K562 (cell line): ENCODE measurements around the gene SERHL2. TPM values are rescaled to one million over a fixed set of nuclear protein-coding genes. Genes with fewer than 3 reads are reported as not detected.
A peak's percentile ranks its signal among the peaks of the same experiment; 100 is the strongest.

ENCODE experiments used
- CBFA2T3 ChIP-seq: fragments of 450-650 bp; IDR thresholded peaks from 2 replicates; pipeline ENCODE4 v1.6.1; 2017
- CXXC5 ChIP-seq: fragments of 250-450 bp; sonication (Bioruptor Pico); IDR thresholded peaks from 2 replicates; pipeline ENCODE4 v1.8.0; 2022; ENCODE audit warnings: inconsistent platforms, mild to moderate bottlenecking, moderate library complexity
- EGR1 ChIP-seq: fragments of 450-650 bp; conservative IDR thresholded peaks from 2 replicates; pipeline ENCODE4 v1.6.1; 2017; ENCODE audit warnings: mild to moderate bottlenecking
- FOXP1 ChIP-seq: sonication (generic); formaldehyde crosslinking; IDR thresholded peaks from 2 replicates; pipeline ENCODE4 v1.8.0; 2022; ENCODE audit warnings: mild to moderate bottlenecking, missing genetic modification reagents
- GABPB1 ChIP-seq: sonication (generic); formaldehyde crosslinking; IDR thresholded peaks from 2 replicates; pipeline ENCODE4 v1.8.0; 2022; ENCODE audit warnings: mild to moderate bottlenecking, missing genetic modification reagents
- HDAC2 ChIP-seq: fragments of 450-650 bp; IDR thresholded peaks from 2 replicates; pipeline ENCODE4 v1.6.1; 2016; ENCODE audit warnings: mild to moderate bottlenecking
- NR2C2 ChIP-seq, 2 experiments: fragments of 200-800 bp in 1 of 2; sonication (Bioruptor generic) in 1 of 2; sonication (generic) in 1 of 2; formaldehyde crosslinking in 1 of 2; IDR thresholded peaks; 2 replicates each; pipeline versions ENCODE4 v1.6.1 to v1.8.0; 2016 to 2022; ENCODE audit warnings: mild to moderate bottlenecking in 1 of 2, missing compliant biosample characterization in 1 of 2, missing genetic modification characterization in 1 of 2, missing genetic modification reagents in 1 of 2
- NR4A1 ChIP-seq, 2 experiments: fragments of 250-450 bp in 1 of 2; fragments of 450-650 bp in 1 of 2; sonication (Bioruptor Pico) in 1 of 2; IDR thresholded peaks; 2 replicates each; pipeline versions ENCODE4 v1.4.0 to v1.6.1; 2016 to 2020; ENCODE audit warnings: mild to moderate bottlenecking in 2 of 2, missing compliant biosample characterization in 1 of 2, missing genetic modification characterization in 1 of 2, moderate library complexity in 1 of 2
- PML ChIP-seq: IDR thresholded peaks from 2 replicates; pipeline ENCODE4 v1.6.1; 2012; ENCODE audit warnings: low read length, inconsistent platforms
- POLR2A ChIP-seq: fragments of 450-650 bp; conservative IDR thresholded peaks from 2 replicates; pipeline ENCODE4 v1.6.1; 2016
- POLR2G ChIP-seq: fragments of 200-400 bp; formaldehyde crosslinking; IDR thresholded peaks from 2 replicates; pipeline ENCODE4 v1.6.1; 2017; ENCODE audit warnings: low read depth, mild to moderate bottlenecking, antibody characterized with exemption, low read length, moderate library complexity
- SAFB ChIP-seq: fragments of 200-400 bp; formaldehyde crosslinking; IDR thresholded peaks from 2 replicates; pipeline ENCODE4 v1.6.1; 2017; ENCODE audit warnings: low read depth, low read length, borderline replicate concordance
- SIN3B ChIP-seq: fragments of 450-650 bp; IDR thresholded peaks from 2 replicates; pipeline ENCODE4 v1.6.1; 2017; ENCODE audit warnings: low read depth, mild to moderate bottlenecking, moderate library complexity
- SMARCB1 ChIP-seq: IDR thresholded peaks from 2 replicates; pipeline ENCODE4 v1.6.1; 2011; ENCODE audit warnings: improper control_type of control experiment, low read depth; ENCODE audit not compliant: insufficient read length
- ZNF764 ChIP-seq: fragments of 250-450 bp; sonication (Bioruptor Pico); IDR thresholded peaks from 2 replicates; pipeline ENCODE4 v1.4.0; 2020; ENCODE audit warnings: low read depth, mild to moderate bottlenecking, moderate library complexity
- polyA plus RNA-seq, 8 experiments: library from polyadenylated mRNA; depleted of rRNA in 4 of 8; stranded (reverse) in 5 of 8; unstranded in 3 of 8; fragments of >200 nt; fragmentation: Nextera tagmentation in 2 of 8; fragmentation: Illumina TruSeq in 1 of 8; extraction: Ambion mirVana in 2 of 8; extraction: Trizol in 1 of 8; gene quantifications; 2 replicates each; pipeline versions ENCODE4 v1.2.1 to v1.2.3, GENCODE V29; 2011 to 2014; ENCODE audit warnings: inconsistent platforms in 1 of 8, missing spikeins in 1 of 8
- total RNA-seq, 7 experiments: library from RNA; depleted of rRNA in 6 of 7; stranded (reverse); fragments of >200 nt in 6 of 7; fragmentation: Illumina TruSeq in 2 of 7; extraction: Trizol in 2 of 7; gene quantifications; 2 replicates each; pipeline versions ENCODE4 v1.2.1 to v1.2.3, GENCODE V29; 2011 to 2021; ENCODE audit warnings: low replicate concordance in 1 of 7
- TF ChIP-seq, protein P1 (sequence below): sonication (generic); formaldehyde crosslinking; IDR thresholded peaks from 2 replicates; pipeline ENCODE4 v1.8.0; 2022; ENCODE audit warnings: missing genetic modification reagents, mild to moderate bottlenecking, moderate library complexity, borderline replicate concordance

Gene SERHL2
- total and polyA plus RNA-seq, 9 of the 15 experiments (the other 6 are each of a cell fraction or from before 2014, with no cell fraction given): 19.9 to 62.6 (median 25.2) TPM

DNA sequence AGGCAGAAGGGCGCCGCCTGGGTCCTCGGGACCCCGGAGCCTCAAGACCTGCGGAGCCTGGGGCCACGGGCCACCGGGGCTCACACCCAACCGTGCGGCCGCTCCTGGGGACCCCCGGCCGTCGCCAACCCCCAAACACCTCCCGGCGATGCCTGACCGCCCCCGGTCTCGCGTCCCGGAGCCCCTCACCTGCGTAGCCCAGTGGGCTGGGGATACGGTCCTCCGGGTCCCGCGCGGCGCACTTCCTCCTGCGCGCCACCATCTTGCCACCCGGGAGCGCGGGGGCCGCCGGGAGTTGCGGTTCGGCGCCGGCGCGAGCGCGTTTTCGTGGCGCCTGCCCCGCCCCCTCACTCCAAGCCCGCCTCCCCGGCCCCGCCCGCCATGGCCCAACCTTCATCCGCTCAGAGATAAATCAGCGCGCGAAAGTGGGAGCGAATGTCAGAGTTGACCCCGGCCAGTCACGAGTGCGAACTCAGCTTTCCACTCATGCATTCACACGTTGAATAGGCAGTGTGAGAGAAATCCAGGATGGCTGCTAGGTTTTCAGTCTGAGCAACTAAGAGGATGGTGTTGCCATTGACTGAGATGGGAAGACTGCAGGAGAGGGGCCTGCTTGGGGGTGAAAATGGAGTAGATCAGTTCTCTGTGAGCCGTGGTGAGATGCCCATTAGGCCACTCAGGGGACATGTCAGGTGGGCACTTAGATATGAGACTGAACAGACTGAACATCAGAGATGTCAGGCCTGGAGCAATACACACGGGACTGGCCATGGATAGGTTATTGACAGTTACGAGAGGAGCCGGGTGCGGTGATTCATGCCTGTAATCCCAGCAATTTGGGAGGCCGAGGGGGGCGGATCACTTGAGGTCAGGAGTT lies 34.0 kb upstream of the SERHL2 start, which contains the start of gene RRP7A (continued):
- TF ChIP-seq NR4A1 (CRISPR knock-in tag; IDR thresholded peaks at IDR 0.05) (no peak), NR4A1 (tag; IDR thresholded peaks at IDR 0.05) (no peak), ZNF764 (CRISPR knock-in tag) (no peak), POLR2A (peak; percentile 65), CXXC5 (peak; percentile 38), SAFB (0 out of 2 replicates have a peak, but pooled peaks have one; percentile 21), SMARCB1 (no peak), EGR1 (peak; percentile 14; the same call in 1 of the 2 replicates), PML (no peak), SIN3B (peak; percentile 90), POLR2G (peak; percentile 86), FOXP1 (CRISPR knock-in tag) (0 out of 2 replicates have a peak, but pooled peaks have one; percentile 39), NR2C2 (CRISPR knock-in tag; IDR thresholded peaks at IDR 0.05) (no peak), NR2C2 (tag; IDR thresholded peaks at IDR 0.05) (peak; percentile 62), HDAC2 (peak; percentile 48; the same call in 1 of the 2 replicates), GABPB1 (CRISPR knock-in tag) (peak; percentile 31; the same call in 1 of the 2 replicates), CBFA2T3 (no peak)
- TF ChIP-seq, protein P1, sequence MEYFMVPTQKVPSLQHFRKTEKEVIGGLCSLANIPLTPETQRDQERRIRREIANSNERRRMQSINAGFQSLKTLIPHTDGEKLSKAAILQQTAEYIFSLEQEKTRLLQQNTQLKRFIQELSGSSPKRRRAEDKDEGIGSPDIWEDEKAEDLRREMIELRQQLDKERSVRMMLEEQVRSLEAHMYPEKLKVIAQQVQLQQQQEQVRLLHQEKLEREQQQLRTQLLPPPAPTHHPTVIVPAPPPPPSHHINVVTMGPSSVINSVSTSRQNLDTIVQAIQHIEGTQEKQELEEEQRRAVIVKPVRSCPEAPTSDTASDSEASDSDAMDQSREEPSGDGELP (CRISPR knock-in tag): peak; percentile 15; the same call in 1 of the 2 replicates
